Subcutaneous abdominal adipose tissue (tissue), 5 donors: ENCODE data around the gene TBC1D7.
A peak's percentile ranks its signal among the peaks of the same experiment; 100 is the strongest.

Source experiments
- H3K27ac ChIP-seq: one replicate; pipeline ENCODE4 v1.7.0; 2013; ENCODE audit warnings: low read depth, mild to moderate bottlenecking, inconsistent platforms, low read length, moderate library complexity
- H3K27me3 ChIP-seq, 5 donors: one replicate each; pipeline ENCODE4 v1.7.0; 2013; ENCODE audit warnings: low read length in 5 of 5, inconsistent platforms in 1 of 5; ENCODE audit not compliant: control insufficient read depth in 5 of 5, insufficient read depth in 4 of 5
- H3K36me3 ChIP-seq, 5 donors: one replicate each; pipeline ENCODE4 v1.7.0; 2013; ENCODE audit warnings: low read length in 5 of 5; ENCODE audit not compliant: control insufficient read depth in 5 of 5, insufficient read depth in 5 of 5
- H3K4me1 ChIP-seq, 5 donors: one replicate each; pipeline ENCODE4 v1.7.0; 2013; ENCODE audit warnings: low read length in 5 of 5, mild to moderate bottlenecking in 3 of 5, moderate library complexity in 1 of 5; ENCODE audit not compliant: control insufficient read depth in 5 of 5, insufficient read depth in 5 of 5
- H3K4me3 ChIP-seq, 5 donors: one replicate each; pipeline ENCODE4 v1.7.0; 2013; ENCODE audit warnings: low read length in 5 of 5, low read depth in 1 of 5
- H3K9ac ChIP-seq, 5 donors: one replicate each; pipeline ENCODE4 v1.7.0; 2013; ENCODE audit warnings: low read length in 5 of 5, mild to moderate bottlenecking in 4 of 5, moderate library complexity in 3 of 5
- H3K9me3 ChIP-seq, 5 donors: one replicate each; pipeline ENCODE4 v1.7.0; 2013; ENCODE audit warnings: low read length in 5 of 5; ENCODE audit not compliant: control insufficient read depth in 5 of 5
- donor health status: healthy.
- donor health status: healthy.
- donor health status: healthy.
- donor health status: healthy.
- donor health status: healthy.

TBC1D7 gene

GRCh38 chr6:13369591-13369990, 41.3 kb upstream of the TBC1D7 start:
- Histone ChIP-seq H3K27ac (no peak overlapping the region), H3K4me1 (peaks cover 4 to 56% (median 28%) of the 10 kb centered on the region in 5 donors), H3K9me3 (no peaks in the 10 kb centered on the region), H3K4me3 (no peak overlapping the region), H3K36me3 (peaks cover 0 to 10% (median 9%) of the 10 kb centered on the region in 5 donors), H3K9ac (no peak overlapping the region), H3K27me3 (no peaks in the 10 kb centered on the region)

DNA sequence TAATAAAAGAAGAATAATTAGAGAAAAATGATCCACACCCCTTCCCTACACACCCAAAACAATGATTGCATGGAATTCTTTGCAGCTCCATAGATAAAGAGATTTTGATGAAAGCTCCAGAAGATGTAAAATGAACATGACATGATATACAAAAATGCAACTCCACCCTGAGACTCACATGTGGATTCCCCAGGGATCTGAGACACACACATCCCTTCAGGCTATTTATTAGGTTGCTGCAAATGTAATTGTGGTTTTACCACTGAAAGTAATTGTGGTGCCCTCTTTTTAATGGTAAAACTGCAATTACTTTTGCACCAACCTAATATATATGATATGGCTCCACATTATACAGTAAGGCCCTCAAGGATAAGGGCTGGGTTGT, 40.4 kb upstream of the TBC1D7 start:
- Histone ChIP-seq H3K36me3 (peaks cover 0 to 15% (median 14%) of the 10 kb centered on the region in 5 donors), H3K4me1 (peaks cover 4 to 61% (median 28%) of the 10 kb centered on the region in 5 donors), H3K9ac (no peak overlapping the region), H3K27ac (no peak overlapping the region), H3K4me3 (no peak overlapping the region), H3K9me3 (no peaks in the 10 kb centered on the region), H3K27me3 (no peaks in the 10 kb centered on the region)

- H3K4me1 ChIP-seq = peaks cover 4 to 62% (median 28%) of the 10 kb centered on the region in 5 donors
- H3K4me3 ChIP-seq = no peak overlapping the region
- no peak overlapping the region for H3K9ac ChIP-seq
- no peaks in the 10 kb centered on the region for H3K9me3 ChIP-seq
- no peaks in the 10 kb centered on the region for H3K27me3 ChIP-seq
- no peak overlapping the region for H3K27ac ChIP-seq
- peaks cover 0 to 15% (median 15%) of the 10 kb centered on the region in 5 donors for H3K36me3 ChIP-seq
Measured at GRCh38 chr6:13368079-13368730, 39.9 kb upstream of the TBC1D7 start.

DNA sequence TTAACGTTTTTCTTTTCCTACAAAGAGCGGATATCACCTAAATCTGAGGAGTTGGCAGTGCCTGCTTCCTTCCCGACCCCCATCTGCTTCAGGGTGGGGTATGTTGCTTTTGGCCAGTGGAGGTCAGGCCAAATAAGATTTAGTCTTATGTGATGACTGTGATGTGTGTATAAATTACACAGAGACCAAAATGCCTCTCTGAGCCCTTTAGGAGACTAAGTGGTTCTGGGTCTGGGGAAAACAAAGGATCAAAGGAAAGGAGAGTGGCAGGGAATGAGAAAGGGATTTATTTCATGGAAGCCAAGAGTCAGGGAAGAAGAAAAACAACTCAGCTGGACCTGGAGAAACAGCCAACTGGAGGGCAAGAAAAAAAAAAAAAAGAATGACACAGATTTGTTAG, 39.1 kb upstream of the TBC1D7 start:
- H3K27ac ChIP-seq = peak overlapping the region; percentile 57

DNA sequence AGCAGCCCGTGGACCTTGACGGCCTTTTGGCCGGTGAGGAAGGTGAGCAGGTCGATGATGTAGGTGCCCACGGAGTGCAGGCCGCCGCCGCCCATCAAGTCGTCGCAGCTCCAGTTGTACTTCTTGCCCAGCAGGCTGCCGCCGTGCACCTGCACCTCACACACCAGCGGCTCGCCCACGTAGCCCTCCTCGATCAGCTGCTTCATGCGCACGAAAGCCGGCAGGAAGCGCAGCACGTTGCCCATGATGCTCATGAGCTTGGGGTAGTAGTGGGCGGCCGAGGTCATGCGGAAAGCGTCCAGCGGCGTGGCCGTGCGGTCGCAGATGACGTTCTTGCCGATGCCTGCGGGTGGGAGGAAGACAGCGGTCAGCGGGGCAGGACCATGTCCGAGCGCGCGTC, 37.0 kb upstream of the TBC1D7 start:
- Histone ChIP-seq H3K9ac (no peak overlapping the region), H3K36me3 (peaks cover 0 to 20% (median 15%) of the 10 kb centered on the region in 5 donors), H3K27me3 (no peaks in the 10 kb centered on the region), H3K27ac (no peak overlapping the region), H3K4me1 (peaks cover 0 to 50% (median 17%) of the 10 kb centered on the region in 5 donors), H3K4me3 (no peak overlapping the region), H3K9me3 (no peaks in the 10 kb centered on the region)

More for the DNA sequence above, 39.1 kb upstream of the TBC1D7 start:
- Histone ChIP-seq H3K36me3 (peaks cover 0 to 20% (median 15%) of the 10 kb centered on the region in 5 donors), H3K4me3 (no peak overlapping the region), H3K4me1 (peaks cover 4 to 56% (median 26%) of the 10 kb centered on the region in 5 donors), H3K9ac (peak overlapping the region in 1 of 5 donors; percentile 19), H3K9me3 (no peaks in the 10 kb centered on the region), H3K27me3 (no peaks in the 10 kb centered on the region)

DNA sequence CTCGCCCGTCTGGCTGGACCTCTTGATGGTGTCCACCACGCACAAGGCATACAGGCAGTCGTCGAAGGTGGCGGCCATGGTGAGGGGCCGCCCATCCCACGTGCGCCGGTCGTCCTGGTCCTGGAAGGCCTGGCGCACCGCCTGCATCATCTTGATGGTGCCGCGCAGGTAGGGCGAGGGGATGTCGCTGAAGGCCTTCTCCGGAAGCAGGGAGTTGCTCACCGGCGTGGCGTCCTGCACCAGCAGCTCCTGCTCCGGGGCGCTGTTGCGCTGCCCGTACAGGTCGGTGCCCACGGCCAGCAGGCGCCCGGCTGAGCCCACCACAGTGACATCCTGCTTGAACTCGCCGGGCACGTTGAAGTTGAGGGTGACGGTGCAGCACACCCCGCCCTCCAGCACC, 36.5 kb upstream of the TBC1D7 start:
- no peaks in the 10 kb centered on the region for H3K27me3 ChIP-seq
- no peak overlapping the region for H3K27ac ChIP-seq
- H3K9me3 ChIP-seq = no peaks in the 10 kb centered on the region
- no peak overlapping the region for H3K4me3 ChIP-seq
- H3K9ac ChIP-seq = no peak overlapping the region
- H3K36me3 ChIP-seq = peaks cover 0 to 20% (median 15%) of the 10 kb centered on the region in 5 donors
- peaks cover 0 to 55% (median 17%) of the 10 kb centered on the region in 5 donors for H3K4me1 ChIP-seq

DNA sequence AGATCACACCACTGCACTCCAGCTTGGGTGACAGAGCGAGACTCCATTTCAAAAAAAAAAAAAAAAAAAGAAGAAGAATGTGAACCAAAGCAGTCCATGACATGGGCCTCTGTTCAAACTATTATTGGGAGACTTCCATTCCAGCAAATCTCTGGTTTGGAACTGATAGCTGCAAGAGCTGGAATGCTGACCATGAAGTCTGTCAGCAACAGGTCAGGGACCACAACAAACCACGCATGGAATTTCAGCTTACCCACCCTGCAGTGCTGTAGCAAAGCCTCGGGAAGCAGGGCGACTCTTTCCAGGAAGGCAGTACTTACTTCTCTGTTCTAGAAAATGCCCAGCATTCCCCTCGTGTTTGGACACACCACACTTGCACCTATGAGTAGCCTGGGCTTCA, 34.1 kb upstream of the TBC1D7 start:
- Histone ChIP-seq H3K27me3 (no peaks in the 10 kb centered on the region), H3K4me3 (no peak overlapping the region), H3K27ac (no peak overlapping the region), H3K9me3 (no peaks in the 10 kb centered on the region), H3K4me1 (peaks cover 2 to 53% (median 18%) of the 10 kb centered on the region in 5 donors), H3K36me3 (peaks cover 0 to 20% (median 15%) of the 10 kb centered on the region in 5 donors), H3K9ac (no peak overlapping the region)

GRCh38 chr6:13360671-13361540, 32.6 kb upstream of the TBC1D7 start:
- Histone ChIP-seq H3K27me3 (no peaks in the 10 kb centered on the region), H3K4me3 (no peak overlapping the region), H3K36me3 (peaks cover 0 to 20% (median 15%) of the 10 kb centered on the region in 5 donors), H3K9me3 (no peaks in the 10 kb centered on the region), H3K27ac (peak overlapping the region; percentile 17), H3K9ac (no peak overlapping the region), H3K4me1 (peaks cover 0 to 49% (median 18%) of the 10 kb centered on the region in 5 donors)

DNA sequence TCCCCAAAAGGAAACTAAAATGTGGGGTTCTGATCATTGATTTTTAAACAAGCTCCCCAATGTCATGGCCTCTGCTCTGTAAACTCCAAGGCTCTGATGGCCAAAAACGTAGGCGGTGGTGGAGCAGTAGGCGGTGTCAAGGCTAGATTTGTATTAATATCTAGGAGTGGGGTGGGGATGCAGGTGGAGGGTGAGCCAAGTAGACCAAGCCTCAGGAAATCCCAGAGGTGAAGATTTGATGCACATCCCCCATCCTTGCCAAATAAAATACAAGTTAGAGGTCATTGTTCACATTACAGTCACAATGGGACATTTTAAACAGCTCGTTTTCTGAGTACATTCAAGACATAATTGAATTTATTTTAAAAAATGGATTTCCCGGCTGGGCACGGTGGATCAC, 30.9 kb upstream of the TBC1D7 start:
- Histone ChIP-seq H3K4me1 (peaks cover 8 to 54% (median 18%) of the 10 kb centered on the region in 5 donors), H3K4me3 (no peak overlapping the region), H3K36me3 (peaks cover 0 to 9% (median 2%) of the 10 kb centered on the region in 5 donors), H3K27me3 (no peaks in the 10 kb centered on the region), H3K9ac (peak overlapping the region in 1 of 5 donors; percentile 20), H3K9me3 (no peaks in the 10 kb centered on the region), H3K27ac (peak overlapping the region; percentile 18)

DNA sequence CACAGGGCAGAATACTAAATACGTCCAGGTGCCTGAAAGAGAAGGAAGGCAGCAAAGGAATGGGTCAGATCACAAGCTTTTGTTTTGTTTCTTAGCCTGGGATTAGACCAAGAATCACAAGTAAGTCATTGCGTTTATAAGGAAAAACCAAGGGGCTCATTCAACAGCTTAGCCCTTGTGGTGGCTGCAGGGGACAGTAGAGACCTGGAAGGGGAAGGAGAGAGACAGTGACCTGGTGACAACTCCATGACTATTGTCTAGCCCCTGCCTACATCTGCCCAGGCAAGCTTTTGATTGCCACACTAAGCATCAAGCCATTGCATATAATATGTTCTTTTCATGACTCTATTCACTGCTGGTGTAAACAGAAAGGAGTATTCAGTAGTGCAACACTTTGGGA, 30.2 kb upstream of the TBC1D7 start:
- peaks cover 8 to 54% (median 18%) of the 10 kb centered on the region in 5 donors for H3K4me1 ChIP-seq
- no peaks in the 10 kb centered on the region for H3K9me3 ChIP-seq
- H3K27me3 ChIP-seq = no peaks in the 10 kb centered on the region
- no peak overlapping the region for H3K4me3 ChIP-seq
- peaks cover 0 to 6% (median 0%) of the 10 kb centered on the region in 5 donors for H3K36me3 ChIP-seq
- peak overlapping the region; percentile 18 for H3K27ac ChIP-seq
- no peak overlapping the region for H3K9ac ChIP-seq
